Tibial nerve (tissue), 4 donors: ENCODE measurements around the gene CNTN5. TPM values are rescaled to one million over a fixed set of nuclear protein-coding genes. Genes with fewer than 3 reads are reported as not detected.

ENCODE experiments used
- DNase-seq, 2 donors: peaks; one replicate each; pipeline ENCODE4 v3.0.0-alpha.2; 2019; ENCODE audit warnings: low spot score in 2 of 2
- H3K27ac ChIP-seq, 4 donors: fragments of 200-600 bp; sonication (generic) in 3 of 4; one replicate each; pipeline ENCODE4 v1.5.1; 2017 to 2019; ENCODE audit warnings: mild to moderate bottlenecking in 1 of 4
- H3K27me3 ChIP-seq, 2 donors: fragments of 200-600 bp; sonication (generic) in 1 of 2; one replicate each; pipeline versions ENCODE4 v1.5.1 to v1.6.0; 2017 to 2019
- H3K36me3 ChIP-seq, 3 donors: fragments of 200-600 bp; sonication (generic); one replicate each; pipeline ENCODE4 v1.5.1; 2018 to 2019
- H3K4me1 ChIP-seq, 4 donors: fragments of 200-600 bp; sonication (generic) in 3 of 4; one replicate each; pipeline ENCODE4 v1.5.1; 2017 to 2019
- H3K4me3 ChIP-seq, 4 donors: fragments of 200-600 bp; sonication (generic) in 3 of 4; one replicate each; pipeline ENCODE4 v1.5.1; 2017 to 2019; ENCODE audit warnings: mild to moderate bottlenecking in 1 of 4, moderate library complexity in 1 of 4
- H3K9me3 ChIP-seq, 4 donors: fragments of 200-600 bp; sonication (generic) in 3 of 4; one replicate each; pipeline ENCODE4 v1.5.1; 2017 to 2019
- CTCF ChIP-seq, 5 experiments: fragments of 200-600 bp in 3 of 5; fragments of 450-650 bp in 2 of 5; sonication (generic) in 3 of 5; IDR thresholded peaks; one replicate each; pipeline ENCODE4 v1.5.1; 2016 to 2019; ENCODE audit warnings: antibody characterized with exemption in 5 of 5, mild to moderate bottlenecking in 3 of 5, moderate library complexity in 2 of 5
- EP300 ChIP-seq, 2 donors: sonication (generic); formaldehyde crosslinking; IDR thresholded peaks; one replicate each; pipeline ENCODE4 v1.6.1; 2017; ENCODE audit warnings: antibody characterized with exemption in 2 of 2, mild to moderate bottlenecking in 1 of 2
- POLR2A ChIP-seq, 2 donors: fragments of 450-650 bp; IDR thresholded peaks; one replicate each; pipeline ENCODE4 v1.6.1; 2017; ENCODE audit warnings: antibody characterized with exemption in 2 of 2, mild to moderate bottlenecking in 2 of 2, moderate library complexity in 2 of 2
- WGBS, 2 donors: methylation state at CpG; one replicate each; pipeline ENCODE4 v1.1.5; 2018; 5-methylcytosine and 5-hydroxymethylcytosine counted together
- total RNA-seq, 4 donors: library from RNA; depleted of rRNA; stranded (reverse); fragments of >200 nt; gene quantifications; one replicate each; pipeline ENCODE4 v1.1.0, GENCODE V29; 2016

CNTN5 gene
- total RNA-seq, 4 donors from 2014 or later = under 0.01 to 0.22 TPM; not detected in 2

GRCh38 chr11:99589771-99590170 is 569.0 kb downstream of the CNTN5 start:
- no peaks in the 10 kb centered on the region for H3K9me3 ChIP-seq
- no peak for TF ChIP-seq CTCF (IDR thresholded peaks at IDR 0.05)
- no peak for TF ChIP-seq POLR2A (IDR thresholded peaks at IDR 0.05)
- no peak for TF ChIP-seq EP300 (IDR thresholded peaks at IDR 0.05)
- H3K27me3 ChIP-seq = no peaks in the 10 kb centered on the region
- 80 to 87% methylated on average over 2 of the region's 2 CpGs for WGBS, 2 donors
- H3K36me3 ChIP-seq = no peaks in the 10 kb centered on the region
- H3K27ac ChIP-seq = no peak overlapping the region
- no peak overlapping the region for H3K4me3 ChIP-seq
- no peak for DNase-seq
- H3K4me1 ChIP-seq = peaks cover 0 to 7% (median 0%) of the 10 kb centered on the region in 4 donors

GRCh38 chr11:99592266-99592665 is 571.5 kb downstream of the CNTN5 start:
- 70 to 74% methylated on average over 4 of the region's 4 CpGs for WGBS, 2 donors

GRCh38 chr11:99593197-99593596 is 572.4 kb downstream of the CNTN5 start:
- TF ChIP-seq CTCF (IDR thresholded peaks at IDR 0.05) (no peak), EP300 (IDR thresholded peaks at IDR 0.05) (no peak), POLR2A (IDR thresholded peaks at IDR 0.05) (no peak)
- H3K27me3 ChIP-seq = no peaks in the 10 kb centered on the region
- H3K9me3 ChIP-seq = no peaks in the 10 kb centered on the region
- peak overlapping the region in 1 of 4 donors; percentile 28 for H3K27ac ChIP-seq
- H3K4me3 ChIP-seq = no peak overlapping the region
- peaks cover 0 to 7% (median 0%) of the 10 kb centered on the region in 4 donors for H3K4me1 ChIP-seq
- DNase-seq = no peak
- whole genome bisulfite sequencing, 2 donors = 40 to 49% methylated on average over 1 of the region's 1 CpG
- H3K36me3 ChIP-seq = no peaks in the 10 kb centered on the region

More at GRCh38 chr11:99592266-99592665, 571.5 kb downstream of the CNTN5 start:
- Histone ChIP-seq H3K36me3 (no peaks in the 10 kb centered on the region), H3K4me3 (no peak overlapping the region), H3K4me1 (peaks cover 0 to 7% (median 0%) of the 10 kb centered on the region in 4 donors), H3K27me3 (no peaks in the 10 kb centered on the region), H3K27ac (no peak overlapping the region), H3K9me3 (no peaks in the 10 kb centered on the region)
- DNase-seq = no peak
- no peak for TF ChIP-seq CTCF (IDR thresholded peaks at IDR 0.05)
- no peak for TF ChIP-seq EP300 (IDR thresholded peaks at IDR 0.05)
- TF ChIP-seq POLR2A (IDR thresholded peaks at IDR 0.05) = no peak

- 82 to 93% methylated on average over 1 of the region's 1 CpG for WGBS, 2 donors
- Histone ChIP-seq H3K27me3 (no peaks in the 10 kb centered on the region), H3K4me1 (no peaks in the 10 kb centered on the region), H3K27ac (no peak overlapping the region), H3K36me3 (no peaks in the 10 kb centered on the region), H3K4me3 (no peak overlapping the region), H3K9me3 (no peaks in the 10 kb centered on the region)
- no peak for DNase-seq
- TF ChIP-seq CTCF (IDR thresholded peaks at IDR 0.05) = no peak
- no peak for TF ChIP-seq POLR2A (IDR thresholded peaks at IDR 0.05)
- TF ChIP-seq EP300 (IDR thresholded peaks at IDR 0.05) = no peak
These were observed 580.4 kb downstream of the CNTN5 start for GRCh38 chr11:99601179-99601578.

- no peaks in the 10 kb centered on the region for H3K36me3 ChIP-seq
- TF ChIP-seq POLR2A (IDR thresholded peaks at IDR 0.05) = no peak
- TF ChIP-seq EP300 (IDR thresholded peaks at IDR 0.05) = no peak
- no peak for TF ChIP-seq CTCF (IDR thresholded peaks at IDR 0.05)
- H3K9me3 ChIP-seq = no peaks in the 10 kb centered on the region
- H3K4me3 ChIP-seq = no peak overlapping the region
- DNase-seq = no peak
- H3K4me1 ChIP-seq = no peaks in the 10 kb centered on the region
- WGBS, 2 donors = 42 to 63% methylated on average over 3 of the region's 3 CpGs
- no peaks in the 10 kb centered on the region for H3K27me3 ChIP-seq
- H3K27ac ChIP-seq = no peak overlapping the region
These were observed 593.6 kb downstream of the CNTN5 start for GRCh38 chr11:99614352-99614751.
